Medulla oblongata (tissue), 1 donor: ENCODE results near the gene SORCS1.

Experiments used
- DNase-seq: peaks from one replicate; pipeline ENCODE4 v3.0.0-alpha.2; 2015; ENCODE audit errors: extremely low spot score

Gene SORCS1

DNA sequence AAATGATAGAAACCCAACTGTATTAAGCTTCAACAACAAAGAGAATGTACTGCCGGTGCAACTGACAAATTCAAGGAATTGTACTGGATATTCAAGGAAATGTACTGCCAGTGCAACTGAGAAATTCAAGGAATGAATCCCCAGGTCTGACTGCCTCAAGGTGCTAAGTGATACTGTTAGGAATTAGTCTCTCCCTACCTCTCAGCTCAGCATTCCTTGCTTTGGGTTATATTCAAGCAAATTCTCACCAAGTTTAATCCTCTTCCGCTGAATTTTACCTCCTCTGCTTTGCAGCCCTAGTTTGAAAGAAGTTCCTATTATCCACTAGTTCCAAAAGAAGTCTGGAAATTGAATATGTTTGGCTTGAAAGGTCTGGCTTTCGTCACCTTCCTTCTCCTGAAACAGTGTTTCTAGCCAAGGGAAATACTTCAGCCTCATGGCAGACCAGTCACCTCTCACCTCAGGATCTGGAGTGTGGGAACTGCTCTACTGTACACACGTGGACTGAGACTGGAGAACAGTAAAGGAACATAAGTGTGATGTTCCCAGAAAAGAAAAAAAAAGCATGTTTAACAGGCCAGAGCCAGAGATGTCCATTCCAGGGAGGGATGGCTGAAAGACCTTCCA, 60.4 kb downstream of the SORCS1 start:
- no peak for DNase-seq

- DNase-seq, result no peak
Measured at GRCh38 chr10:107103174-107104025, 61.1 kb downstream of the SORCS1 start.

- DNase-seq, result no peak
Measured at GRCh38 chr10:107098326-107098725, 66.2 kb downstream of the SORCS1 start.

DNA sequence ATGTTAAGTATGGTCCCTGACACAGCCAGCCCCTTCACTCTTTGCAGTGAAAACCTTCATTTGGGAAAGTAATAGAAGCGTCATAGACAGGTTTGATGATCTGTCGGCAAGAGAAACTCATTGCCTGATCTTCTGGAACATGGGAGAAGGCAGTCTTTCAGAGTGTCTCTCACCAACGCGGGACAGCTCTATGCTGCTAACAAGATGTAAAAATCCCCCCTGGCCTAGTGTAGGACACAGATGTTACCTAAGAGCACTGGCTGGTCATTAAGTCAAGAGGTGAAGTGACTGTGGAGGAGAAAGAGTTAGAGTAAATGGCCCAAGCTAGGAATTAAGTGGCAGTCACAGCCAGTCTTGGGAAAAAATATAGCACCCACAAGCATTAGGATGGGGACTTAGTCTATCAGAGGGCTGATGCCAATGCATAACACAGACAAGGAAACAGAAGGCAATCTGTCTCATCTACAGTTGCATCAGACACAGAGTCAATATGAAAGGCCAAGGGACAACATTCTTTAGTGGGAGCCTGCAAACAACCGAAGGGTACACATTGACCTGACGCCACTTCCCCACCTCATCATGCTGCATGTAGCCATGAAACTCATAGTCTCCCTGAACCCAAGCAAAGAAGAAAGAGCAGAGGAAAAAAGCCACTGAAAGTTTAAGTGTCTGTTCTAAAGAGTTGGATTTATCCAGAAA, 69.5 kb downstream of the SORCS1 start:
- no peak for DNase-seq

DNA sequence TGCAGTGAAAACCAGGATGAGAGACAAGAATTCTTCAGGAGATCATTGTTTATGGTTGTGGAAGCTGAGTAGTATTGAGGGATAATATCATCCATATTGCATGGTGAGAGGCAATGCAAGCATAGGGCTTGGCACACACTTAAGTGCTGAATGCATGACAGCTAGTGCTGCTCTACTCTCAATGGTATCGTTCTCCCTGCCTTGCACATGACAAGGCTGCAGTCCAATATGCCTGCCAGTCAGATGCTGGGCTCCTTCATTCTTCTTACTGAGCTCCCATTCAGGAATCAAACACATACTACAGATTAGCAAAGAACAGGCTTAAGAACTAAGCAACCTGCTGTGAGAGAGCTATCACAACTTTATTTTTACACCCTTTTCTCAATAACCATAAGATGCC, 72.2 kb downstream of the SORCS1 start:
- no peak for DNase-seq

GRCh38 chr10:107091126-107091525, 73.4 kb downstream of the SORCS1 start:
- no peak for DNase-seq

DNA sequence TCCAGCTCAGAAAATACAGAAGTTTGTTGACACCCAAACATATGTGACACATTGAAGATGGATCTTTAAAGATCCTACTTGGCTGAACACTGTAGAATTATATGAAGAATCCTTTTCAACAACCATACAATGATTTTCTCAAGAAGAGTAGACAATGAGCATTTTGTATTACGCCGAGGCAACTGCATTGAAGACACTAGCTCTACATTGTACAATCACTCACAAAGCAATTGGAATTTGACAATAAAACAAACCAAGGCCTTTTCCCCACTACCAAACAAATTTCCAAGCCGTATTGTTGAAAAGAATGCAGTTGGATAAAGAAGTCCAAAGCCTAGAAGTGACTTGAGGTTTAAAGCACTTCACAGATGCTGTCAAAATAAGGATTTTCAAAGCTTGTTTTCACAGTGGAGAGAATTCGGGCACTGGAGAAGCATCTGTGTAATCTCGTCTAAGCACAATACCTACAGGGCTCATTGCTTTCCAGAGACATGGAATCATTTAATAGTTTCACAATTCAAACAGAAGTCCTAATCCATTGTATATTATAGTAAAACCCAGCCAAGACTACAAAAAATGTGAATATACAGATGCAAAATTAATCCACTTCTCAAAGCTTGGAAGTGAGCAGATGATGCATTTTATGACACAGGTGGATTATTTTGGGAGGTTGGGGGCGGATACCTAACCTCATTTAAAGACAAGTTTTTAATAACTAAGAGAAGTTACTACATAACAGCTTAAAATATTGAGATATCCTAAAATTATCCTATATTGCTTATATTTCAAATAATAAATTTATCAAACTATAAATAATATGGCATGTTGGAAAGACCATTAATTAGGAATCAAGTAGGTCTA, 78.6 kb downstream of the SORCS1 start:
- DNase-seq, result peak; percentile 37

DNA sequence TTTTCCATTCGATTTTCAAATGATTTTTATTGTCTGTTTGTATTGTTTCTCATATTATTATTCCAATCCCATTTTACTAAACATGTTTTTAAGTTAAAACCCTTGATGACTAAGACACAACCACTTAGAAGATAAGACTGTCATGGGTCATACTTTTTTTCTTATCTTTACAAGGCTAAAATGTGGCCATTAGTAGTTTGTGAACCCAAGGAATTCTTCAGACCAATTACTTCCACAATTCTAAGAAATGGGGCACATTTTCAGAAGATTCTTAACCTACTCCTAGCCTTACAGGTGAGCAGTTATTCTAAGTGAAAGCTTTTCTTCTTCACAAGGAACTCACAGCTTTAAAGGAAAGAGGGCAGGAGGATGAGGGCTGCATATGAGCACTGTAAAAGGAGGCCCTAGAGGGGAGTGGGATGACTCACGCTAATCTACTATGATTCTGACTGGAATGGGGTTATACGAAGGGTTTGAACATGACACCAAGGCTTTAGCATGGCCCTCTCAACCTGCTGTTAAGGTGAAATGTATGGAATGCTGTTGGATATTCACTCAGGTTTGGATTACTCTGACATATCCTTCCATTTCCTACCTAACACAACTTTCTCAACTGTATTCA, 81.0 kb downstream of the SORCS1 start:
- no peak for DNase-seq

DNA sequence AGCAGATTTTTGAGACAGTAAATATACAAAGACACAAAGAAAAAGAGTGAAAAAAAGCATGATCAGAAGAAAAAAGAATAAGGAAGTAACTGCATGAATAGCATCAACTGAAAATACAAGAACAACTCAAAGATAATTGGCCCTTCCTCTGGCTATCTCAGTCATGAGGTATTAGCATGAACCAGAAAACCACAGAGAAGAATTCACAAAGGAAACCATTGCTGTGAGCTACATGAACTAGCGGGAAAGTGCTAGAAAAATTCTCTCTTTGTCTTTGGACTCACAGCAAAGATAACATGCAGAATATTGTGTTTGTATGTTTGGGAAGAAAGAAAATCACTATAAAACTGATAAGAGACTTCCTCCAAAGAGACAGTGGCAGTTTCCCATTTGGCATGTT, 82.9 kb downstream of the SORCS1 start:
- DNase-seq, result no peak

- no peak for DNase-seq
Measured at GRCh38 chr10:107075117-107075516, 89.4 kb downstream of the SORCS1 start.

DNA sequence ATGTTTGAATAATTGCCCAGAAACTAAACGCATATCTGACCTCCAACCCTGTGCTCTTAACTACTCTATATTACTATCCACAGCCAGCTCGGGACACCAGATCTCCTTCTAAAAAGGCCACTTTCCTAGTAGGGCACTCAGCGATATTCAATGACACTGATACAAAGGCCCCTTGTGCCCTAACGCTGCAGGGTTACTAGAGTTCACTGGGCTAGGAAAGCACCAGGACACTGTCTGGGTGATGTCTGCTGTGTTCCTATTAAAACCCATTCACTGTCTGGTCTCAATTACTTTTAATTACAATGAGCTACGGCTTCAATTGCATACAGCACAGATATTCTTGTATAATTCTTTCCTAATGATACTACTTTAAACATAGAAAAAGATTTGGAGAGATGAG, 91.7 kb downstream of the SORCS1 start:
- DNase-seq, result peak; percentile 42

DNA sequence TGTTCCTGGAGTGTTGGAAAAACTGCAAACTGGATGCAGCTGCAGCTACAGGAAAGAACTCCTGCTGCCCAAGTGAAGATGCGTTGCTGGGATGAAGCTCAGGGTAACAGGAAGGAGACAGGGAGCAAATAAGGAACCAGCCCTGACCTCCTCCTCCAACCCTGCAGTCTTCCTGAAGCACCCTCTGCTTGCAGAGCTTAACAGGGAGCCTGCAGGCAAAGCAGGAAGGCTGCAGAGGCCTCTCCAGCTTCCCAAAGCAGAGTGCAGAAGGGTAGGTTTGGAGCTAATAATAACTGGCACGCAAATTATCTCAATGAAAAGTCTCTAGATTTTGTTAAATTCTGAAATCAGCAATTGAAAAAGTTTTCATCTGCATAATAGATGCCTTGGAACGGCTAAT, 92.5 kb downstream of the SORCS1 start:
- DNase-seq, result no peak

DNA sequence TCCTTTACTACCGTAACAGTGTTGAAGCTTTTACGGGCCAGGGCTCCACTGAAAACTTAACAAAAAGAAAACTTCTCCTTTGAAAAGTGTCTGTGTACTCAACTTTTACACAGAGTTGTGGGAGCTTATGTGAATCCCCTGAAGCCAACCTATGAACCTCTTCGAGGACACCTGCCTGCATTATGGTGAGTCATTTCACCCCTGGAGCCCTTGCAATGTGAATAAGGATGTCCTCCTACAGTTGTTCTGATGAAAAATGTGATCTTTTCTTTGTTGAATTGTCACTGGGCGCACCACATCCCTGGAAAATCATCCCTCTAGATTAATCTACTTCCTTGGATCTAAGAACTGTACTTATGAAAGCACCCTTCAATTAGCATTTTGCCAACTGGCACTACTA, 93.2 kb downstream of the SORCS1 start:
- DNase-seq, result no peak

DNA sequence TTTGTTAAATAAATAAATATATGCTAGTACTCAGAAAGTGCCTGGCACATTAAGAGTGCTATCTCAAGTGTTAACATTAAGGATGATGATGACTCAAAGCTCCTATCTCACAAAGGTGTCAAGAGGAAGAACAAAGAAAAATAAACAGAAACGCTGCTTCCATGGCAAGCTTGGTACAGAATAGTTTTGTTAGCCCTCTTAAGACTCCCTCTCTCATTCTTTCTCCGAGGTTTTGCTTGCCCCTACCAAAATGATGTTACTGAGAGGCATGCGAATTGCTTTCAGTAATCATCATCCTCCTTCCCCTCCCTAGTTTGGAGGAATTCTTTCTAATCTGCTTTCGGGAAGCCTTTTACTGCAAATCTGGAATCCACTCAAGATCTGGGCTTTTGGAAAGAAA, 96.7 kb downstream of the SORCS1 start:
- DNase-seq, result no peak

DNA sequence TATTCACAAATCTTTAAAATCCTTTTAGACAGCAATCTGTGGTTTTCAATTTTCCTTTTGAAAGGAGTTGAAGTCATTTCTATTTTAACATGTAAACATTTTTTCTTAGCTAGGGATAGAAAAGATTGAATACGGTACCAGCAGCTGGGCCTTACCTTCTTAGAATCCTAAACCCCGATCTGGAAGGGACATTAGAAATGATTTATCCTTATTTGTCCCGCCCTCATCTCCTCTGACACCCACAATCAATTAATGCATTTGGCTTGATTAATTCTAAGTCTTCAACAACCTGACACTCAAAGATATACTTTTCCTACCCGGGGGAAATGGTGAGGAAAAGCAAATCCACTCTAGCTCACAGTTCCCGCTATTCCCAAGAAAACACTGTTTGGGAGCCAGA, 100.4 kb downstream of the SORCS1 start:
- no peak for DNase-seq

GRCh38 chr10:107059872-107060271, 104.6 kb downstream of the SORCS1 start:
- no peak for DNase-seq

DNA sequence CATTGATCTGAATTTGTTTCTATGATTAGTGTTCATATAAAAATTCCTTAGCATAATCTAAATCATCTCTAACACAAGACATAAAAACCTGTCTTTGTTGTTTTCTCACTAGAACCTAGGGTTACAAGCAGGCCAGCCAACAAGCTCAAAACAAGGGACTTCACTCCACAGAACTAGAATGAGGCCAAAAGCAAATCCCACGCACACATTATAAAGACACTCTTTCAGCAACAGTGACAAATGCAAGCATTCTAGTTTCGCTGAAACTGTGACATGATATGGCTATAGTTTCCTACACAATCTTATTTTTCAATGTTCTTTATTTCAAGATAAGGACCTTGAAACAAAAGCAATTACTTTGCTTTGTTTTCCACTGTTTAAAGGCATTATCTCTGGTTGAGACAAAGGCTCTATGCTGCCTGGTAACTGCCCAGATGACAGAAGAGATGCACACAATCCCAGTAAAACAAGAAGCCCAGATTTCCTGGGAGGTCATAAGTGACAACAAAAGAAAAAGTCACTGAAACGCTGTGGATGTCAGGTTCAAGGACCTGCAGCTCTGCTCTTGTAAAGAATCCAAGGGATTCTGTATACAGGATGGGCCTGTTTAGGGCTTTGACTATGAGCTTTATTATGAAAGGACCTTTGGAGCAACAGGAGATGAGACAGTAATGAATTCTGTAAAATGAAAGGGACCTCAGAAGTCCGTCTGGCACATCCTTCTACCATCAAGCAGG, 105.3 kb downstream of the SORCS1 start:
- DNase-seq, result peak; percentile 13

GRCh38 chr10:107058331-107058730, 106.2 kb downstream of the SORCS1 start:
- DNase-seq, result no peak

DNA sequence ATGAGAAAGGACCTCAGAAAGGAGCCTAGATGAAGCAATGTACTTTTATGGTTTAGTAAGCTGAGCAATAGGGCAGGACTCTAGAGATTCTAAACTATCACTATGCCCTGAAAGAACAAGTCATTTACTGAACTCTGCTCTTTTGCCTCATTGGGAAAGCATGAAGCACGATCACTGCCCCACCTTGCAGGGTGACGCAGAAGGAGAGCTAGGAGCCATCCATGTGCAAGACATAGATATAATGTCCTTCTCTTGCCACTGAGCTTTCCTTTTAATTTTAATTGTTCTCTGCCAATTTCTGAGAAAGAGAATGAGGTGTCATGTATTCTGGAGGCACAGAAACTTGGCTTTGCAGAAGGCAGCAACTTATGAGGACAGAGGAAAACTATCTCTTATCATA, 108.3 kb downstream of the SORCS1 start:
- DNase-seq, result no peak

DNA sequence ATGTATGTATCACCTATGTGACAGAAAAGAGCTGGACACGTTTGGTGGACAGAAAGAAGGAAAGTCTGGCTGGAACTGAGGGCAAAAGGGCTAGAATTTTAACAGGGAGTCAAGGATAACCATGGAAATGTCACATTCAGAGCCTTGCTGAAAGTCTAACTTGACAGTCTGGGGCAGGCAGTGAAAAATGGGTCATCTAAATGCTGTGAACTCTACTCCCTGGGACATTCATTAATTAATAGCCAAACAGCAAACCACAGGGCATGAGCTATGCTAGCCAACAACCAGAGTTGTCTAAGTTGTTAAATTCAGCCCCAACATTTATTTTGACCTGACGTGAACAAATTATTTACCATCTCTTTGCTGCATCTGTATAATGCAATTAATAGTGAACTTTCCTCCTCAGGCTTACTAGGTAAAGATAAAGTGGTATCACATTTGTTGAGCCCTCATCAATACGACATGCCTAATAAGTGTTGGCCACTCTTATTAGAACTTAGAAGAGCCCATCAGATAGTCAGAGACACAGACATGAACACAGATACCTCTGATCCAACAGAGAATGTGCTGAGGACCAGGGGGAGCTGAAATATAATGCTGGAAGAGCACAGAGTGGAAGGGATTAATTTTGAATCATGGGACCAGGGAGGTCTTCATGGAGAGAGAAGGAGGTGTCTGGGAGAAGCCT, 109.9 kb downstream of the SORCS1 start:
- no peak for DNase-seq
